Stomach (tissue), 9 donors: ENCODE results near the gene TTLL3. TPM values are rescaled to one million over a fixed set of nuclear protein-coding genes. Genes with fewer than 3 reads are reported as not detected.
A peak's percentile ranks its signal among the peaks of the same experiment; 100 is the strongest.

Experiments used
- DNase-seq, 2 donors: peaks; one replicate each; pipeline versions ENCODE4 v3.0.0 to v3.0.0-alpha.2; 2013 to 2019
- H3K27ac ChIP-seq, 5 donors: fragments of 200-600 bp in 4 of 5; sonication (generic) in 4 of 5; one replicate each; pipeline ENCODE4 v1.5.1; 2013 to 2019; ENCODE audit warnings: mild to moderate bottlenecking in 1 of 5, moderate library complexity in 1 of 5
- H3K27me3 ChIP-seq, 3 donors: fragments of 200-600 bp; sonication (generic); one replicate each; pipeline ENCODE4 v1.5.1; 2017 to 2019; ENCODE audit warnings: mixed run types in 1 of 3
- H3K36me3 ChIP-seq, 4 donors: fragments of 200-600 bp; sonication (generic); 1 replicate in 3 of 4; 2 replicates in 1 of 4; pipeline ENCODE4 v1.5.1; 2016 to 2019
- H3K4me1 ChIP-seq, 4 donors: fragments of 200-600 bp; sonication (generic); one replicate each; pipeline ENCODE4 v1.5.1; 2016 to 2019
- H3K4me3 ChIP-seq, 4 donors: fragments of 200-600 bp; sonication (generic) in 3 of 4; one replicate each; pipeline ENCODE4 v1.5.1; 2016 to 2019; ENCODE audit warnings: mild to moderate bottlenecking in 1 of 4
- H3K9me3 ChIP-seq, 4 donors: fragments of 200-600 bp; sonication (generic); one replicate each; pipeline ENCODE4 v1.5.1; 2016 to 2019
- CTCF ChIP-seq, 7 experiments: fragments of 450-650 bp in 4 of 7; fragments of 200-600 bp in 3 of 7; sonication (generic) in 3 of 7; IDR thresholded peaks; one replicate each; pipeline ENCODE4 v1.5.1; 2016 to 2019; ENCODE audit warnings: antibody characterized with exemption in 7 of 7, control low read depth in 2 of 7, mild to moderate bottlenecking in 1 of 7
- EP300 ChIP-seq: sonication (generic); formaldehyde crosslinking; IDR thresholded peaks from one replicate; pipeline ENCODE4 v1.6.1; 2017; ENCODE audit warnings: antibody characterized with exemption
- POLR2A ChIP-seq, 4 donors: fragments of 450-650 bp; IDR thresholded peaks; one replicate each; pipeline ENCODE4 v1.6.1; 2016; ENCODE audit warnings: antibody characterized with exemption in 4 of 4, control low read depth in 2 of 4, mild to moderate bottlenecking in 1 of 4, moderate library complexity in 1 of 4
- POLR2AphosphoS5 ChIP-seq, 3 donors: sonication (generic); formaldehyde crosslinking; IDR thresholded peaks; one replicate each; pipeline ENCODE4 v1.6.1; 2016; ENCODE audit warnings: antibody characterized with exemption in 3 of 3
- WGBS, 5 donors: extraction: QIAGEN DNeasy Blood & Tissue Kit in 3 of 5; methylation state at CpG; one replicate each; pipeline versions ENCODE4 v1.1.5 to v1.1.7; 2013 to 2018; 5-methylcytosine and 5-hydroxymethylcytosine counted together
- intact Hi-C: fragments of 100-400 bp; cut with DNase I; formaldehyde crosslinking; loops from one replicate; pipeline ENCODE4 v1.15.1; 2023; ENCODE audit warnings: low total_unique reads
- polyA plus RNA-seq, 3 donors: library from polyadenylated mRNA; stranded (reverse); fragments of 200-250 nt; gene quantifications; one replicate each; pipeline ENCODE4 v1.2.3, GENCODE V29; 2013
- total RNA-seq, 5 donors: library from RNA; depleted of rRNA; stranded (reverse); fragments of >200 nt; gene quantifications; one replicate each; pipeline versions ENCODE4 v1.1.0 to v1.2.3, GENCODE V29; 2014 to 2016
- donor health status: healthy with polysubstance abuse.
- donor health status: Bipolar disorder and iron deficiency.
- donor health status: healthy.

TTLL3 gene
- total and polyA plus RNA-seq, 8 donors = 6.7 to 593 (median 77.4) TPM

GRCh38 chr3:9765865-9766264, 44.2 kb upstream of the TTLL3 start:
- H3K27ac ChIP-seq = no peak overlapping the region
- DNase-seq = no peak
- 85 to 92% (median 90%) methylated on average over 4 of the region's 4 CpGs for WGBS, 5 donors
- H3K27me3 ChIP-seq = no peaks in the 10 kb centered on the region
- H3K9me3 ChIP-seq = no peaks in the 10 kb centered on the region
- no peak overlapping the region for H3K4me3 ChIP-seq
- peaks cover 0 to 47% (median 33%) of the 10 kb centered on the region in 4 donors for H3K36me3 ChIP-seq
- TF ChIP-seq POLR2A (IDR thresholded peaks at IDR 0.05) (no peak), EP300 (no peak), POLR2AphosphoS5 (IDR thresholded peaks at IDR 0.05) (no peak), CTCF (IDR thresholded peaks at IDR 0.05) (no peak)
- H3K4me1 ChIP-seq = peaks cover 23 to 43% (median 36%) of the 10 kb centered on the region in 4 donors
- intact Hi-C loops = no loop called here

GRCh38 chr3:9767418-9767817, 42.6 kb upstream of the TTLL3 start:
- WGBS, 5 donors = 66 to 74% (median 70%) methylated on average over 7 of the region's 7 CpGs
- Histone ChIP-seq H3K27ac (peak overlapping the region in 4 of 5 donors; percentile 17 to 88 (median 62)), H3K27me3 (no peaks in the 10 kb centered on the region), H3K4me3 (no peak overlapping the region), H3K36me3 (peaks cover 0 to 32% (median 17%) of the 10 kb centered on the region in 4 donors), H3K9me3 (no peaks in the 10 kb centered on the region), H3K4me1 (peaks cover 24 to 49% (median 40%) of the 10 kb centered on the region in 4 donors)
- intact Hi-C loops = no loop called here
- no peak for DNase-seq
- TF ChIP-seq EP300 (no peak), POLR2AphosphoS5 (IDR thresholded peaks at IDR 0.05) (no peak), CTCF (IDR thresholded peaks at IDR 0.05) (no peak), POLR2A (IDR thresholded peaks at IDR 0.05) (no peak)

GRCh38 chr3:9768141-9768775, 41.8 kb upstream of the TTLL3 start:
- Histone ChIP-seq H3K36me3 (peaks cover 0 to 23% (median 9%) of the 10 kb centered on the region in 4 donors), H3K4me3 (peak overlapping the region in 2 of 4 donors; percentile 59 to 65), H3K9me3 (no peaks in the 10 kb centered on the region), H3K4me1 (peaks cover 24 to 49% (median 40%) of the 10 kb centered on the region in 4 donors), H3K27me3 (no peaks in the 10 kb centered on the region), H3K27ac (peak overlapping the region in 4 of 5 donors; percentile 84 to 91 (median 88))
- intact Hi-C loops = no loop called here
- DNase-seq = no peak
- 69 to 81% (median 73%) methylated on average over 6 of the region's 6 CpGs for WGBS, 5 donors
- no peak for TF ChIP-seq POLR2AphosphoS5 (IDR thresholded peaks at IDR 0.05)
- TF ChIP-seq POLR2A (IDR thresholded peaks at IDR 0.05) = no peak
- TF ChIP-seq CTCF (IDR thresholded peaks at IDR 0.05) = no peak
- TF ChIP-seq EP300 = no peak

DNA sequence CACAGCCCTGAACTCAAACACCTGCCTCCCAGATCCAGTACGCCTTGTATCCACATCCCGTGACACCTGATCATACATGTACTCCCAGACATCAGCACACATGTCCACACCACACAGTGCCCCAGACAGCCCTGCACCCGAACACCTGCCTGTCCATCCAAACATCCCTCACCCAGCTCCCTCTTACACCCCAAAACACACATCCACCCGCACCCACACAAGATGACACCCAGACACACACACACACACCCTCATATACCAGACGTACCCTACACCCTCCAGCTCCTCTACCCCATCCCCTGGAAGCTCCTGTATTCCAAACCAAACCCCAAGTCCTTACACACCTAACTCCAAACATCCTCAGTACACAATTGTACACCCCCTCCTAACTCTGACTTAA, 41.0 kb upstream of the TTLL3 start:
- intact Hi-C loops = no loop called here
- Histone ChIP-seq H3K27me3 (no peaks in the 10 kb centered on the region), H3K4me1 (peaks cover 24 to 49% (median 40%) of the 10 kb centered on the region in 4 donors), H3K4me3 (peak overlapping the region; percentile 59 to 70 (median 65)), H3K9me3 (no peaks in the 10 kb centered on the region), H3K36me3 (peaks cover 0 to 17% (median 9%) of the 10 kb centered on the region in 4 donors), H3K27ac (peak overlapping the region; percentile 73 to 91 (median 87))
- TF ChIP-seq POLR2A (IDR thresholded peaks at IDR 0.05) = no peak
- TF ChIP-seq EP300 = no peak
- TF ChIP-seq CTCF (IDR thresholded peaks at IDR 0.05) = no peak
- no peak for TF ChIP-seq POLR2AphosphoS5 (IDR thresholded peaks at IDR 0.05)
- WGBS, 5 donors = 47 to 71% (median 54%) methylated on average over 5 of the region's 5 CpGs
- DNase-seq = no peak
